Kidney (tissue), 14 donors: ENCODE results near the gene RTN3. TPM values are rescaled to one million over a fixed set of nuclear protein-coding genes. Genes with fewer than 3 reads are reported as not detected.
A peak's percentile ranks its signal among the peaks of the same experiment; 100 is the strongest.

Experiments
- DNase-seq, 5 donors: peaks; one replicate each; pipeline ENCODE4 v3.0.0-alpha.2; 2013 to 2020
- FAIRE-seq: peaks from 2 replicates; lab custom pipeline; 2012; peaks lifted over from hg19 to GRCh38; lab: Jason Lieb, UNC
- H3K27ac ChIP-seq, 2 donors: one replicate each; pipeline ENCODE4 v1.7.0; 2013; ENCODE audit warnings: low read depth in 2 of 2, low read length in 2 of 2, inconsistent platforms in 1 of 2
- H3K27me3 ChIP-seq: one replicate; pipeline ENCODE4 v1.7.1; 2013; ENCODE audit warnings: low read length, inconsistent platforms; ENCODE audit not compliant: control insufficient read depth, insufficient read depth
- H3K36me3 ChIP-seq, 3 donors: one replicate each; pipeline versions ENCODE4 v1.7.0 to v1.7.1; 2013; ENCODE audit warnings: low read length in 3 of 3, control low read depth in 1 of 3, inconsistent platforms in 1 of 3; ENCODE audit not compliant: insufficient read depth in 3 of 3, control insufficient read depth in 2 of 3
- H3K4me1 ChIP-seq, 3 donors: one replicate each; pipeline versions ENCODE4 v1.7.0 to v1.7.1; 2013; ENCODE audit warnings: low read length in 3 of 3, inconsistent platforms in 1 of 3, low read depth in 1 of 3; ENCODE audit not compliant: control insufficient read depth in 2 of 3, insufficient read depth in 2 of 3
- H3K4me3 ChIP-seq, 3 donors: one replicate each; pipeline versions ENCODE4 v1.7.0 to v1.8.1; 2013; ENCODE audit warnings: low read length in 3 of 3, control low read depth in 1 of 3, inconsistent platforms in 1 of 3
- H3K9ac ChIP-seq, 3 donors: one replicate each; pipeline versions ENCODE4 v1.7.0 to v1.7.1; 2013; ENCODE audit warnings: low read length in 3 of 3, control low read depth in 1 of 3, inconsistent platforms in 1 of 3
- H3K9me3 ChIP-seq, 3 donors: one replicate each; pipeline versions ENCODE4 v1.7.0 to v1.7.1; 2013; ENCODE audit warnings: low read length in 3 of 3, control low read depth in 1 of 3, inconsistent platforms in 1 of 3; ENCODE audit not compliant: control insufficient read depth in 2 of 3, insufficient read depth in 1 of 3
- CTCF ChIP-seq: IDR thresholded peaks from 3 replicates; pipeline ENCODE4 v1.5.1; 2012; ENCODE audit warnings: mild to moderate bottlenecking, moderate library complexity, borderline replicate concordance; ENCODE audit not compliant: insufficient read depth; ENCODE audit errors: extremely low read depth
- intact Hi-C: fragments of 100-400 bp; cut with DNase I; formaldehyde crosslinking; loops from one replicate; pipeline ENCODE4 v1.11.1; 2022
- polyA plus RNA-seq: library from polyadenylated mRNA; stranded (reverse); fragments of 350-450 nt; fragmentation: Illumina TruSeq; extraction: RNeasy Lipid Tissue Mini Kit (QIAGEN cat#74804); gene quantifications from one replicate; pipeline ENCODE4 v1.2.3, GENCODE V29; 2014; ENCODE audit warnings: low read depth, low replicate concordance; ENCODE audit not compliant: insufficient read depth
- total RNA-seq: library from RNA; stranded (reverse); fragmentation: NEBNext Ultra II Directional; extraction: Animal tissue kit (Norgen Biotek cat#: 25700); gene quantifications from one replicate; pipeline ENCODE4 v1.2.1, GENCODE V29; 2021
- donor health status: control.
- donor health status: control.
- donor health status: control.
- donor health status: control.
- donor health status: control.
- donor health status: DM: yes; HTN: yes; CAD: no.
- donor health status: Normal renal cell carcinoma (clear cell type).

Gene RTN3
- total and polyA plus RNA-seq, 2 donors from 2014 or later = 93.1 to 109 TPM

- intact Hi-C loops = no loop called here
- no peak for FAIRE-seq
- Histone ChIP-seq H3K9me3 (no peaks in the 10 kb centered on the region), H3K36me3 (no peaks in the 10 kb centered on the region), H3K27ac (no peak overlapping the region), H3K4me3 (no peak overlapping the region), H3K9ac (no peak overlapping the region), H3K27me3 (no peaks in the 10 kb centered on the region), H3K4me1 (no peaks in the 10 kb centered on the region)
- no peak for DNase-seq
- no peak for TF ChIP-seq CTCF
Observed at GRCh38 chr11:63729326-63729725, 48.0 kb downstream of the RTN3 start.

- Histone ChIP-seq H3K27ac (no peak overlapping the region), H3K9ac (no peak overlapping the region), H3K4me1 (no peaks in the 10 kb centered on the region), H3K36me3 (no peaks in the 10 kb centered on the region), H3K4me3 (no peak overlapping the region), H3K9me3 (no peaks in the 10 kb centered on the region), H3K27me3 (no peaks in the 10 kb centered on the region)
- TF ChIP-seq CTCF = no peak
- no peak for DNase-seq
- FAIRE-seq = no peak
- intact Hi-C loops = no loop called here
Observed at GRCh38 chr11:63736864-63737263, 55.6 kb downstream of the RTN3 start.

- no peak for FAIRE-seq
- no peak overlapping the region for H3K27ac ChIP-seq
- TF ChIP-seq CTCF = no peak
- H3K4me3 ChIP-seq = no peak overlapping the region
- H3K9me3 ChIP-seq = no peaks in the 10 kb centered on the region
- H3K36me3 ChIP-seq = no peaks in the 10 kb centered on the region
- intact Hi-C loops = no loop called here
- H3K27me3 ChIP-seq = no peaks in the 10 kb centered on the region
- H3K9ac ChIP-seq = no peak overlapping the region
- H3K4me1 ChIP-seq = no peaks in the 10 kb centered on the region
- no peak for DNase-seq
Observed at GRCh38 chr11:63737718-63738117, 56.4 kb downstream of the RTN3 start.

- DNase-seq (peak in 4 of 5 donors; percentile 66 to 84 (median 72)), FAIRE-seq (peak; percentile 80)
- no peak overlapping the region for H3K4me3 ChIP-seq
- H3K36me3 ChIP-seq = no peaks in the 10 kb centered on the region
- H3K9me3 ChIP-seq = no peaks in the 10 kb centered on the region
- no peak overlapping the region for H3K9ac ChIP-seq
- intact Hi-C loops = no loop called here
- peak; percentile 87 for TF ChIP-seq CTCF
- H3K27me3 ChIP-seq = no peaks in the 10 kb centered on the region
- no peaks in the 10 kb centered on the region for H3K4me1 ChIP-seq
- no peak overlapping the region for H3K27ac ChIP-seq
Observed at GRCh38 chr11:63738720-63739360, 57.5 kb downstream of the RTN3 start.
